H1 (cell line): Measurements from ENCODE around the gene ACTR6. TPM values are rescaled to one million over a fixed set of nuclear protein-coding genes. Genes with fewer than 3 reads are reported as not detected.

Experiments
- CTCF ChIA-PET: fragments of 300-600 bp; sonication (Branson Sonifier 250); formaldehyde crosslinking; loops from one replicate; lab custom pipeline; 2021; ENCODE audit not compliant: partially characterized antibody; lab: Charles Lee
- POLR2A ChIA-PET: fragments of 300-600 bp; sonication (Branson Sonifier 250); formaldehyde crosslinking; loops from one replicate; lab custom pipeline; 2021; ENCODE audit warnings: inconsistent platforms; ENCODE audit not compliant: partially characterized antibody; lab: Charles Lee
- DNase-seq, 2 experiments: peaks; one replicate each; pipeline versions ENCODE4 v3.0.0 to v3.0.0-alpha.2; 2010 to 2022; ENCODE audit warnings: low spot score in 2 of 2, low read depth in 1 of 2, mixed read lengths in 1 of 2
- FAIRE-seq: peaks from 2 replicates; lab custom pipeline; 2011; peaks lifted over from hg19 to GRCh38; lab: Jason Lieb, UNC
- H2AFZ ChIP-seq: 2 replicates; pipeline ENCODE4 v1.8.1; 2012; ENCODE audit warnings: low read length, inconsistent platforms
- H2AK5ac ChIP-seq: 2 replicates; pipeline ENCODE4 v1.6.1; 2013; ENCODE audit warnings: low read depth, low read length
- H2BK120ac ChIP-seq: replicated peaks from 2 replicates; pipeline ENCODE3; 2013; ENCODE audit warnings: low read depth, low read length, inconsistent platforms
- H2BK12ac ChIP-seq: 2 replicates; pipeline ENCODE4 v1.6.1; 2013; ENCODE audit warnings: low read depth, low read length
- H2BK15ac ChIP-seq: 2 replicates; pipeline ENCODE4 v1.6.1; 2013; ENCODE audit warnings: low read length
- H2BK20ac ChIP-seq: 2 replicates; pipeline ENCODE4 v1.6.1; 2013; ENCODE audit warnings: low read length
- H2BK5ac ChIP-seq: 2 replicates; pipeline ENCODE4 v1.6.1; 2013; ENCODE audit warnings: low read depth, low read length
- H3K14ac ChIP-seq: 2 replicates; pipeline ENCODE4 v1.6.1; 2013; ENCODE audit warnings: inconsistent platforms; ENCODE audit not compliant: insufficient read length
- H3K18ac ChIP-seq: 2 replicates; pipeline ENCODE4 v1.6.1; 2013; ENCODE audit warnings: low read length; ENCODE audit errors: extremely low read depth
- H3K23ac ChIP-seq: 2 replicates; pipeline ENCODE4 v1.6.1; 2013; ENCODE audit warnings: inconsistent platforms; ENCODE audit not compliant: insufficient read length
- H3K23me2 ChIP-seq: 2 replicates; pipeline ENCODE4 v1.6.1; 2013; ENCODE audit warnings: low read depth, low read length
- H3K27ac ChIP-seq: 2 replicates; pipeline ENCODE4 v1.6.1; 2011; ENCODE audit warnings: low read depth, low read length, inconsistent platforms
- H3K27me3 ChIP-seq, 4 experiments: replicated peaks in 1 of 4; 1 replicate in 1 of 4; 2 replicates in 3 of 4; pipeline versions ENCODE4 v1.6.1 to v1.8.1; 2011 to 2013; ENCODE audit warnings: low read length in 3 of 4, mild to moderate bottlenecking in 3 of 4, inconsistent platforms in 2 of 4, mixed read lengths in 2 of 4, moderate library complexity in 1 of 4; ENCODE audit not compliant: control insufficient read depth in 3 of 4, insufficient read depth in 3 of 4; ENCODE audit errors: extremely low read depth in 1 of 4
- H3K36me3 ChIP-seq, 4 experiments: 2 replicates each; pipeline versions ENCODE4 v1.6.1 to v1.8.1; 2011 to 2013; ENCODE audit warnings: mild to moderate bottlenecking in 4 of 4, low read length in 3 of 4, moderate library complexity in 2 of 4, control low read depth in 1 of 4, inconsistent platforms in 1 of 4; ENCODE audit not compliant: insufficient read depth in 4 of 4, control insufficient read depth in 2 of 4
- H3K4ac ChIP-seq: replicated peaks from 2 replicates; pipeline ENCODE3; 2013; ENCODE audit warnings: low read length, low read depth, mixed read lengths, inconsistent platforms; ENCODE audit not compliant: insufficient read length
- H3K4me1 ChIP-seq, 4 experiments: replicated peaks in 1 of 4; 1 replicate in 1 of 4; 2 replicates in 3 of 4; pipeline versions ENCODE4 v1.6.1 to v1.8.1; 2011 to 2013; ENCODE audit warnings: low read length in 3 of 4, inconsistent platforms in 2 of 4, mixed read lengths in 1 of 4; ENCODE audit not compliant: insufficient read depth in 4 of 4, control insufficient read depth in 3 of 4
- H3K4me2 ChIP-seq, 2 experiments: 2 replicates each; pipeline versions ENCODE4 v1.6.1 to v1.8.1; 2011 to 2013; ENCODE audit warnings: low read depth in 2 of 2, low read length in 2 of 2, control low read depth in 1 of 2, inconsistent platforms in 1 of 2, mild to moderate bottlenecking in 1 of 2; ENCODE audit not compliant: insufficient read depth in 1 of 2
- H3K4me3 ChIP-seq, 4 experiments: fragments of 200-600, 300-600 bp in 1 of 4; sonication (generic), shearing (Covaris generic), sonication (Bioruptor Twin) in 1 of 4; 2 replicates each; pipeline versions ENCODE4 v1.5.1 to v1.8.1; 2011 to 2016; ENCODE audit warnings: low read length in 4 of 4, low read depth in 3 of 4, control low read depth in 2 of 4, inconsistent platforms in 2 of 4, mild to moderate bottlenecking in 2 of 4, mixed read lengths in 1 of 4, moderate library complexity in 1 of 4; ENCODE audit not compliant: insufficient read depth in 2 of 4; ENCODE audit errors: extremely low read depth in 1 of 4
- H3K56ac ChIP-seq: replicated peaks from 2 replicates; pipeline ENCODE3; 2013; ENCODE audit warnings: low read depth, mild to moderate bottlenecking, mixed read lengths, low read length, inconsistent platforms; ENCODE audit not compliant: insufficient read length
- H3K79me1 ChIP-seq: 2 replicates; pipeline ENCODE4 v1.6.1; 2013; ENCODE audit warnings: low read depth, low read length, control low read depth
- H3K79me2 ChIP-seq, 2 experiments: 2 replicates each; pipeline versions ENCODE4 v1.6.1 to v1.8.1; 2012 to 2013; ENCODE audit warnings: low read length in 2 of 2, mild to moderate bottlenecking in 2 of 2, inconsistent platforms in 1 of 2; ENCODE audit not compliant: insufficient read depth in 2 of 2, control insufficient read depth in 1 of 2
- H3K9ac ChIP-seq, 4 experiments: replicated peaks in 1 of 4; 1 replicate in 1 of 4; 2 replicates in 3 of 4; pipeline versions ENCODE4 v1.6.1 to v1.8.1; 2011 to 2013; ENCODE audit warnings: low read depth in 3 of 4, low read length in 3 of 4, control low read depth in 2 of 4, mild to moderate bottlenecking in 2 of 4, moderate library complexity in 2 of 4, inconsistent platforms in 1 of 4; ENCODE audit errors: extremely low read depth in 1 of 4
- H3K9me3 ChIP-seq, 2 experiments: 2 replicates each; pipeline versions ENCODE4 v1.6.1 to v1.8.1; 2012 to 2013; ENCODE audit warnings: mild to moderate bottlenecking in 2 of 2, moderate library complexity in 2 of 2, control low read depth in 1 of 2, inconsistent platforms in 1 of 2, low read depth in 1 of 2, low read length in 1 of 2, mixed read lengths in 1 of 2; ENCODE audit not compliant: insufficient read depth in 2 of 2
- H4K20me1 ChIP-seq, 2 experiments: replicated peaks in 1 of 2; 2 replicates each; pipeline versions ENCODE3 to v1.8.1; 2011 to 2013; ENCODE audit warnings: inconsistent platforms in 2 of 2, low read length in 2 of 2, mild to moderate bottlenecking in 1 of 2; ENCODE audit not compliant: insufficient read depth in 2 of 2, control insufficient read depth in 1 of 2
- H4K5ac ChIP-seq: 2 replicates; pipeline ENCODE4 v1.6.1; 2013; ENCODE audit warnings: low read length, low read depth, mixed read lengths, inconsistent platforms; ENCODE audit not compliant: insufficient read length
- H4K8ac ChIP-seq: 2 replicates; pipeline ENCODE4 v1.8.0; 2013; ENCODE audit warnings: mild to moderate bottlenecking, moderate library complexity, low read length, inconsistent platforms; ENCODE audit not compliant: insufficient read depth; ENCODE audit errors: extremely low read depth
- H4K91ac ChIP-seq: replicated peaks from 2 replicates; pipeline ENCODE3; 2013; ENCODE audit warnings: low read length, mixed read lengths, inconsistent platforms; ENCODE audit not compliant: insufficient read length
- EZH2 ChIP-seq: fragments of 200-600 bp; sonication (generic); IDR thresholded peaks from 2 replicates; pipeline ENCODE4 v1.7.1; 2012; ENCODE audit warnings: low read depth, mild to moderate bottlenecking, moderate library complexity, low read length, inconsistent platforms; ENCODE audit not compliant: severe bottlenecking
- KDM1A ChIP-seq: fragments of 200-600, 300-600 bp; sonication (generic); IDR thresholded peaks from 2 replicates; pipeline ENCODE4 v1.7.1; 2016; ENCODE audit warnings: mild to moderate bottlenecking, low read length, borderline replicate concordance
- PHF8 ChIP-seq: fragments of 200-600 bp; sonication (generic); conservative IDR thresholded peaks from 2 replicates; pipeline ENCODE4 v1.7.1; 2012; ENCODE audit warnings: low read depth, mild to moderate bottlenecking, inconsistent platforms, low read length, moderate library complexity
- RNF2 ChIP-seq: fragments of 200-900, 300-1000 bp; sonication (generic); IDR thresholded peaks from 2 replicates; pipeline ENCODE4 v1.7.1; 2016; ENCODE audit warnings: borderline replicate concordance, low read depth, mild to moderate bottlenecking, antibody characterized with exemption, low read length; ENCODE audit not compliant: poor library complexity, severe bottlenecking; ENCODE audit errors: missing control alignments
- SIRT6 ChIP-seq: IDR thresholded peaks from one replicate; pipeline ENCODE4 v1.7.1; 2012; ENCODE audit warnings: low read length, inconsistent platforms
- SP4 ChIP-seq: IDR thresholded peaks from 2 replicates; pipeline ENCODE4 v1.6.1; 2012; ENCODE audit warnings: low read length, inconsistent platforms
- TBP ChIP-seq: IDR thresholded peaks from 2 replicates; pipeline ENCODE4 v1.6.1; 2011; ENCODE audit warnings: low read depth, low read length, improper control_type of control experiment
- TCF12 ChIP-seq: IDR thresholded peaks from 2 replicates; pipeline ENCODE4 v1.6.1; 2011; ENCODE audit warnings: low read depth, mild to moderate bottlenecking, low read length
- TEAD4 ChIP-seq: IDR thresholded peaks from 2 replicates; pipeline ENCODE4 v1.6.1; 2012; ENCODE audit warnings: low read depth, low read length, inconsistent platforms, mixed read lengths
- WGBS, 2 experiments: shearing (Covaris generic) in 1 of 2; methylation state at CpG; one replicate each; pipeline versions ENCODE4 v1.1.6 to v1.1.7; 2013 to 2015; ENCODE audit warnings: low lambda C conversion rate in 2 of 2, mixed read lengths in 2 of 2, inconsistent platforms in 1 of 2, low coverage in 1 of 2, missing lambda C conversion rate in 1 of 2; ENCODE audit not compliant: insufficient replicate concordance in 2 of 2, insufficient coverage in 1 of 2, insufficient read length in 1 of 2; ENCODE audit errors: extremely low coverage in 1 of 2, missing lambda C conversion rate in 1 of 2; 5-methylcytosine and 5-hydroxymethylcytosine counted together
- polyA plus RNA-seq, 7 experiments: library from polyadenylated mRNA; depleted of rRNA in 3 of 7; stranded (reverse) in 5 of 7; unstranded in 2 of 7; fragments of >200 nt in 5 of 7; fragments of 200-250 nt in 2 of 7; gene quantifications; 1 replicate in 5 of 7; 2 replicates in 1 of 7; 4 replicates in 1 of 7; pipeline versions ENCODE4 v1.2.1 to v1.2.3, GENCODE V29; 2011 to 2013; ENCODE audit warnings: missing spikeins in 2 of 7, mixed read lengths in 2 of 7
- total RNA-seq: library from RNA; stranded (reverse); fragmentation: NEBNext Ultra II Directional; extraction: Animal tissue kit (Norgen Biotek cat#: 25700); gene quantifications from 2 replicates; pipeline ENCODE4 v1.2.1, GENCODE V29; 2021
- TF ChIP-seq, protein P1 (sequence below): IDR thresholded peaks from 2 replicates; pipeline ENCODE4 v1.6.1; 2011; ENCODE audit warnings: low read length, improper control_type of control experiment

ACTR6 gene
- total and polyA plus RNA-seq, 2 of the 8 experiments (the other 6 are each of a cell fraction or from before 2014, with no cell fraction given): 10.2 to 36.8 TPM

DNA sequence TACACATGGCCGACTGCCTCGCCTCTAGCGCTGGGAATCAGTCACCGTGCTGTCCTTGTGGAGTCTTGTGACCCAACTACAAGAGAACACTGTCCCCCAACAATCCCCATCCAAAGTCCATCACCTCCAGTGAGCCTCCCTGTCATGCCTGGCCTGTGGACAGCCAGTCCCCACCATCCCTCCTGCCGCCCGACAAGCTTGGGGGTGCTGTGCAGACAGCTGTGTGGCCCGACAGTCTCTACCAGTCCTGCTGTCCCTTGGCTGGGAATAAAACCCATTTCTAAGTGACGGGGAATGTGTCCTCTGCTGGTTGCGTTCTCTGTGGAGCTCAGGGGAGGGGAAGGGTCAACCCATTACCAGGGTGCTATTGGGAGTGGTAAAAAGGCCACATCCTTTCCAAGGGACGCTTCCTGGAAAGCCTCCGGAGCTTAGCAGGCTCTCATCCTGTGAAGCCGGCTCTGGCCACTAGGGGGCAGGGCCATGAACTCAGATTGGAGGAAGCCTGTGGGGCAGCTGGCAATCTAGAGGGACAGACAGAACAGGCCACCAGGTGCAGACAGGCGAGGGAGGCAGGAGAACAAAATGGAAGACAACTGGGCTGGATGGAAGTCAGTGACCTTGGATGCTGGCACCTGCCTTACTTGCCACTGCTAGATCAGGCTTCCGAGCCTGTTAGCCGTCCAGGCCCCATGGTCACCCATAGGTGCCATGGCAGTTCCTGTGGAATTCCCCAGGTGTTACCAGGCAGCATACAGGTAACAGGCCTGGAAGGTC lies 46.0 kb upstream of the ACTR6 start:
- H3K79me1 ChIP-seq: no peaks in the 10 kb centered on the region
- peak overlapping the region; percentile 35; the same call in 1 of the 2 replicates for H2BK15ac ChIP-seq
- H3K4me1 ChIP-seq: peaks cover 0 to 20% (median 9%) of the 10 kb centered on the region in 4 experiments; a peak in 6 of 7 replicates
- H2BK20ac ChIP-seq: no peak overlapping the region
- no peak overlapping the region for H4K5ac ChIP-seq
- peak overlapping the region; percentile 69; the same call in 1 of the 2 replicates for H2BK5ac ChIP-seq
- no peaks in the 10 kb centered on the region for H3K27me3 ChIP-seq
- no peak overlapping the region for H3K4me2 ChIP-seq
- no peak overlapping the region for H3K4ac ChIP-seq
- FAIRE-seq: peak; percentile 95
- H4K8ac ChIP-seq: no peak overlapping the region
- H3K36me3 ChIP-seq: no peaks in the 10 kb centered on the region; a peak in 1 of 8 replicates
- no peak overlapping the region for H3K23ac ChIP-seq
- H2AK5ac ChIP-seq: no peak overlapping the region
- no peak overlapping the region for H3K9ac ChIP-seq
- peak overlapping the region; percentile 61; the same call in 1 of the 2 replicates for H2BK12ac ChIP-seq
- H3K23me2 ChIP-seq: no peaks in the 10 kb centered on the region
- H2BK120ac ChIP-seq: no peak overlapping the region
- H3K4me3 ChIP-seq: no peak overlapping the region
- ChIA-PET POLR2A (interaction anchor here (0.7 to 3.0 kb wide), 5 partner anchors 9 to 112 kb away, joined by 3 to 18 read pairs (median 3); partner anchors contain the start of genes DEPDC4 and SCYL2), CTCF (interaction anchor here (0.6 to 4.4 kb wide), 29 partner anchors 9 to 1063 kb away, joined by 3 to 50 read pairs (median 4); partner anchors contain the start of genes ACTR6 and GAS2L3)
- H3K9me3 ChIP-seq: peaks cover 7 to 8% of the 10 kb centered on the region in 2 experiments; a peak in 3 of 4 replicates
- 65% methylated on average over 15 of the region's 15 CpGs; no CpG with 5 or more reads in 1 of the 2 experiments for WGBS, 2 experiments
- no peaks in the 10 kb centered on the region for H4K20me1 ChIP-seq
- H3K27ac ChIP-seq: no peak overlapping the region
- no peak overlapping the region for H3K14ac ChIP-seq
- DNase-seq: peak; percentile 79 to 98
- peak overlapping the region; percentile 79 for H4K91ac ChIP-seq
- no peak overlapping the region for H3K56ac ChIP-seq
- H3K18ac ChIP-seq: no peak overlapping the region; the same call in 1 of the 2 replicates
- H3K79me2 ChIP-seq: no peaks in the 10 kb centered on the region
- 0 out of 2 replicates have a peak overlapping the region, but pooled peaks have one; percentile 60 for H2AFZ ChIP-seq
- TF ChIP-seq SIRT6 (no peak), RNF2 (no peak), SP4 (no peak), PHF8 (no peak), TEAD4 (0 out of 2 replicates have a peak, but pooled peaks have one; percentile 11), TCF12 (peak; percentile 67; the same call in 1 of the 2 replicates), TBP (peak; percentile 34; the same call in 1 of the 2 replicates), EZH2 (no peak), KDM1A (no peak)
- TF ChIP-seq, protein P1, sequence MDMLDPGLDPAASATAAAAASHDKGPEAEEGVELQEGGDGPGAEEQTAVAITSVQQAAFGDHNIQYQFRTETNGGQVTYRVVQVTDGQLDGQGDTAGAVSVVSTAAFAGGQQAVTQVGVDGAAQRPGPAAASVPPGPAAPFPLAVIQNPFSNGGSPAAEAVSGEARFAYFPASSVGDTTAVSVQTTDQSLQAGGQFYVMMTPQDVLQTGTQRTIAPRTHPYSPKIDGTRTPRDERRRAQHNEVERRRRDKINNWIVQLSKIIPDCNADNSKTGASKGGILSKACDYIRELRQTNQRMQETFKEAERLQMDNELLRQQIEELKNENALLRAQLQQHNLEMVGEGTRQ: peak; percentile 65
